ENCODE data around the gene PDS5A. TPM values are rescaled to one million over a fixed set of nuclear protein-coding genes. Genes with fewer than 3 reads are reported as not detected.

PDS5A gene
- total and polyA plus RNA-seq, 9 of the 15 experiments (the other 6 are each of a cell fraction or from before 2014, with no cell fraction given), result 16.4 to 85.4 (median 70.0) TPM

- TF ChIP-seq CBX1 (IDR thresholded peaks at IDR 0.05; ENCODE audit: low read depth) (peak; percentile 67; the same call in 1 of the 2 replicates), ZNF277 (CRISPR knock-in tag; IDR thresholded peaks at IDR 0.05; ENCODE audit: borderline replicate concordance) (no peak), HOXB6 (CRISPR knock-in tag; IDR thresholded peaks at IDR 0.05; ENCODE audit: borderline replicate concordance) (no peak), NEUROD1 (IDR thresholded peaks at IDR 0.05; ENCODE audit: borderline replicate concordance, low read depth, low read length, partially characterized antibody) (no peak), USF1 (CRISPR knock-in tag; IDR thresholded peaks at IDR 0.05) (no peak), MAZ (CRISPR knock-in tag; conservative IDR thresholded peaks at IDR 0.05 in 1 of 2, IDR thresholded peaks at IDR 0.05 in 1 of 2) (no peak), SRSF3 (IDR thresholded peaks at IDR 0.05; ENCODE audit: insufficient read depth, low read length) (no peak), CREB3L1 (IDR thresholded peaks at IDR 0.05; ENCODE audit: borderline replicate concordance, low read depth) (peak; percentile 15; the same call in 1 of the 2 replicates), USF2 (CRISPR knock-in tag; IDR thresholded peaks at IDR 0.05) (peak; percentile 2; the same call in 1 of the 2 replicates), PML (IDR thresholded peaks at IDR 0.05; ENCODE audit: low read length) (no peak), MTA3 (IDR thresholded peaks at IDR 0.05; ENCODE audit: borderline replicate concordance) (no peak), PBX2 (CRISPR knock-in tag; IDR thresholded peaks at IDR 0.05; ENCODE audit: low read depth) (no peak), PBX2 (tag; conservative IDR thresholded peaks at IDR 0.05; ENCODE audit: low read depth) (no peak), CREBBP (IDR thresholded peaks at IDR 0.05; ENCODE audit: low read depth, low read length) (no peak)
Measured at GRCh38 chr4:39976141-39976944, 1.4 kb downstream of the PDS5A start (continued).

Measured in K562 (cell line).